GM18909 (cell line): ENCODE measurements around the gene JMJD1C.
"Not testable (repeated sequence)": the region's sequence is repeated elsewhere in the genome, so short reads cannot be mapped to it uniquely, and the experiment has no call there.

ENCODE experiments used
- ATAC-seq: cut with Tn5 transposase; IDR thresholded peaks from one replicate; pipeline ENCODE4 v1.9.1; 2021; ENCODE audit warnings: mild to moderate bottlenecking; ENCODE audit not compliant: unreplicated experiment, poor library complexity

The JMJD1C gene

GRCh38 chr10:63369711-63370110 is 96.1 kb downstream of the JMJD1C start:
- ATAC-seq: no peak

- no peak for ATAC-seq
Observed at GRCh38 chr10:63368365-63368764, 97.4 kb downstream of the JMJD1C start.

- ATAC-seq: no peak
Observed at GRCh38 chr10:63366933-63367332, 98.8 kb downstream of the JMJD1C start.

- no peak for ATAC-seq
Observed at GRCh38 chr10:63365976-63366765, 99.6 kb downstream of the JMJD1C start.

- ATAC-seq: no peak
Observed at GRCh38 chr10:63364918-63365317, 100.9 kb downstream of the JMJD1C start.

GRCh38 chr10:63363951-63364350 is 101.8 kb downstream of the JMJD1C start:
- ATAC-seq: no peak

- peak; percentile 10 for ATAC-seq
Observed at GRCh38 chr10:63355682-63356081, 110.1 kb downstream of the JMJD1C start.

- no peak for ATAC-seq
Observed at GRCh38 chr10:63352976-63353375, 112.8 kb downstream of the JMJD1C start.

GRCh38 chr10:63348245-63348850 is 117.4 kb downstream of the JMJD1C start:
- ATAC-seq: no peak

GRCh38 chr10:63346015-63346441 is 119.7 kb downstream of the JMJD1C start:
- ATAC-seq: no peak

GRCh38 chr10:63344269-63344668 is 121.5 kb downstream of the JMJD1C start:
- ATAC-seq: no peak

- no peak for ATAC-seq
Observed at GRCh38 chr10:63343476-63343875, 122.3 kb downstream of the JMJD1C start.

- ATAC-seq: not testable (repeated sequence)
Observed at GRCh38 chr10:63339640-63340039, 126.1 kb downstream of the JMJD1C start.

GRCh38 chr10:63337455-63338251 is 128.1 kb downstream of the JMJD1C start:
- no peak for ATAC-seq

- ATAC-seq: no peak
Observed at GRCh38 chr10:63331586-63331985, 134.2 kb downstream of the JMJD1C start.

- no peak for ATAC-seq
Observed at GRCh38 chr10:63324495-63324854, 141.3 kb downstream of the JMJD1C start.

GRCh38 chr10:63323701-63324494 is 141.9 kb downstream of the JMJD1C start:
- ATAC-seq: no peak

GRCh38 chr10:63320683-63321082 is 145.1 kb downstream of the JMJD1C start:
- no peak for ATAC-seq

- ATAC-seq: no peak
Observed at GRCh38 chr10:63319231-63319630, 146.5 kb downstream of the JMJD1C start.

GRCh38 chr10:63318491-63318890 is 147.3 kb downstream of the JMJD1C start:
- no peak for ATAC-seq
